ENCODE results near the gene PRR35. TPM values are rescaled to one million over a fixed set of nuclear protein-coding genes. Genes with fewer than 3 reads are reported as not detected.

PRR35 gene
- total RNA-seq, 1 donor, result under 0.01 TPM

DNA sequence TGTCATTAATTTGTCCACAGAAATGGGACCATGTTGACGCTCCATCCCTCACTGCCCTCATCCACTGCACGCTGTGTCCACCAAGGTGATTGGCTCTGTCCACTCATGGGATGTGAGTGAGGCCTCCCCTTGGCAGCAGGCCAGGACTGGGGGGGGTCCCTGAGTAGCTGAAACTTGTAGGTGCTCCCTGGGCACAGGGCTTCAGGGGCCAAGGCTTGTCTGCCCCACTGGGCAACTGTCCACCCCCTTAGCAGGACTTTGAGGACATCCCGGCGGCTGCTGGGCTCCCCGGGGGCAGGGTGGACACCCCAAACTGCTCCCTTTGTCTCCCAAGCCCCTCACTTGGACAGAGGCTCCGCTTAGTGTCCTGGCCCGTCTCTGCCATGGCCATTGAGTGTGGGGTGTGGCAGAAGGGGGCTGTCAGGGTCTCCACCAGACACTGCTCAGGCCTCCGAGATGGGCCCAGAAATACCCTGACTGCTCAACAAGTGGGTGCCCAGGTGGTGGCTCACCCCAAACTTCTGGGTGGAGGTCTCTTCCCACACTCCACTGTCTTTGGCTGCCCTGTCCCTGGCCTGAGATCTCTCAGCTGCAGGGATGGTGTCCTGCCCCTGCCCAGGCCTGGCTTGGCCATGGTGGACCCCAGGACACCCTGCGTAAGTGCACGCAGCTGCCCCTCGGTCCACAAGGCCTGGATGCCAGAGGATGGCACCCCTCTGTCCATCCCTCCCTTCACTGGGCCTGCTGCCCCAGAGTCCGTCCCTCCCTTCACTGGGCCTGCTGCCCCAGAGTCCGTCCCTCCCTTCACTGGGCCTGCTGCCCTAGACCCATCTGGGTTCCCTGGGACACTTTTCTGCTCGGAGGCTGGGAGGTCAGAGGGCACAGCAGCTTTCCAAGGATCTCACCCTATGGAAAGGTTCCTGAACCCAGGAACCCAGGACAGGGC is 26.7 kb downstream of the PRR35 start:
- Histone ChIP-seq H3K79me2 (ENCODE audit: insufficient read depth, low read length) (peaks cover 33% of the 10 kb centered on the region), H3K27ac (ENCODE audit: low read depth, low read length) (peak overlapping the region; percentile 88), H4K20me1 (ENCODE audit: insufficient read depth, low read length) (peaks cover 24% of the 10 kb centered on the region), H3K36me3 (ENCODE audit: insufficient read depth, low read length) (no peaks in the 10 kb centered on the region), H2AFZ (ENCODE audit: low read length) (no peak overlapping the region), H3K4me2 (ENCODE audit: insufficient read depth, low read length) (peak overlapping the region; percentile 90), H3K4me3 (ENCODE audit: insufficient read depth, low read length) (no peak overlapping the region), H3K9me3 (ENCODE audit: low read depth, low read length) (no peaks in the 10 kb centered on the region), H3K4me1 (ENCODE audit: insufficient read depth, low read length) (peaks cover 37% of the 10 kb centered on the region), H3K27me3 (ENCODE audit: insufficient read depth, low read length) (no peaks in the 10 kb centered on the region)
- TF ChIP-seq, protein P1, sequence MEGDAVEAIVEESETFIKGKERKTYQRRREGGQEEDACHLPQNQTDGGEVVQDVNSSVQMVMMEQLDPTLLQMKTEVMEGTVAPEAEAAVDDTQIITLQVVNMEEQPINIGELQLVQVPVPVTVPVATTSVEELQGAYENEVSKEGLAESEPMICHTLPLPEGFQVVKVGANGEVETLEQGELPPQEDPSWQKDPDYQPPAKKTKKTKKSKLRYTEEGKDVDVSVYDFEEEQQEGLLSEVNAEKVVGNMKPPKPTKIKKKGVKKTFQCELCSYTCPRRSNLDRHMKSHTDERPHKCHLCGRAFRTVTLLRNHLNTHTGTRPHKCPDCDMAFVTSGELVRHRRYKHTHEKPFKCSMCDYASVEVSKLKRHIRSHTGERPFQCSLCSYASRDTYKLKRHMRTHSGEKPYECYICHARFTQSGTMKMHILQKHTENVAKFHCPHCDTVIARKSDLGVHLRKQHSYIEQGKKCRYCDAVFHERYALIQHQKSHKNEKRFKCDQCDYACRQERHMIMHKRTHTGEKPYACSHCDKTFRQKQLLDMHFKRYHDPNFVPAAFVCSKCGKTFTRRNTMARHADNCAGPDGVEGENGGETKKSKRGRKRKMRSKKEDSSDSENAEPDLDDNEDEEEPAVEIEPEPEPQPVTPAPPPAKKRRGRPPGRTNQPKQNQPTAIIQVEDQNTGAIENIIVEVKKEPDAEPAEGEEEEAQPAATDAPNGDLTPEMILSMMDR (IDR thresholded peaks at IDR 0.05; ENCODE audit: extremely low read depth, low read depth, low read length), result no peak
- DNase-seq (ENCODE audit: insufficient read length, low spot score, missing footprints), result peak; percentile 85

DNA sequence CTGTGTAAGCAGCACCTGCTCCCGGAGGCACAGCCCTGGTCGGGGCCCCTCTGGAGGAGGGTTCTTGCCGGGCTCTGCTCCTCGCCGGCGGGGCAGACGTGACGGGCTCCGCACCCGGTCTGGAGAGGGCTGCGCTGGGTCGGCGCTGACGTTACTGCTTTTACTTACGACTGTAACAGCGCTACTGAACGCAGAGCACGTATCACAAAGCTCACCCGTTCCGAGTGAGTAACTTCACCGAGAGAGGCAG is 28.4 kb downstream of the PRR35 start:
- no peak for DNase-seq (ENCODE audit: insufficient read length, low spot score, missing footprints)
- Histone ChIP-seq H3K4me2 (ENCODE audit: insufficient read depth, low read length) (peak overlapping the region; percentile 90), H3K36me3 (ENCODE audit: insufficient read depth, low read length) (no peaks in the 10 kb centered on the region), H3K4me1 (ENCODE audit: insufficient read depth, low read length) (peaks cover 37% of the 10 kb centered on the region), H3K4me3 (ENCODE audit: insufficient read depth, low read length) (peak overlapping the region; percentile 97), H3K27ac (ENCODE audit: low read depth, low read length) (peak overlapping the region; percentile 88), H4K20me1 (ENCODE audit: insufficient read depth, low read length) (peaks cover 37% of the 10 kb centered on the region), H3K27me3 (ENCODE audit: insufficient read depth, low read length) (no peaks in the 10 kb centered on the region), H3K79me2 (ENCODE audit: insufficient read depth, low read length) (peaks cover 50% of the 10 kb centered on the region), H3K9me3 (ENCODE audit: low read depth, low read length) (no peaks in the 10 kb centered on the region), H2AFZ (ENCODE audit: low read length) (no peak overlapping the region)
- TF ChIP-seq, protein P1 (IDR thresholded peaks at IDR 0.05; ENCODE audit: extremely low read depth, low read depth, low read length), result no peak

DNA sequence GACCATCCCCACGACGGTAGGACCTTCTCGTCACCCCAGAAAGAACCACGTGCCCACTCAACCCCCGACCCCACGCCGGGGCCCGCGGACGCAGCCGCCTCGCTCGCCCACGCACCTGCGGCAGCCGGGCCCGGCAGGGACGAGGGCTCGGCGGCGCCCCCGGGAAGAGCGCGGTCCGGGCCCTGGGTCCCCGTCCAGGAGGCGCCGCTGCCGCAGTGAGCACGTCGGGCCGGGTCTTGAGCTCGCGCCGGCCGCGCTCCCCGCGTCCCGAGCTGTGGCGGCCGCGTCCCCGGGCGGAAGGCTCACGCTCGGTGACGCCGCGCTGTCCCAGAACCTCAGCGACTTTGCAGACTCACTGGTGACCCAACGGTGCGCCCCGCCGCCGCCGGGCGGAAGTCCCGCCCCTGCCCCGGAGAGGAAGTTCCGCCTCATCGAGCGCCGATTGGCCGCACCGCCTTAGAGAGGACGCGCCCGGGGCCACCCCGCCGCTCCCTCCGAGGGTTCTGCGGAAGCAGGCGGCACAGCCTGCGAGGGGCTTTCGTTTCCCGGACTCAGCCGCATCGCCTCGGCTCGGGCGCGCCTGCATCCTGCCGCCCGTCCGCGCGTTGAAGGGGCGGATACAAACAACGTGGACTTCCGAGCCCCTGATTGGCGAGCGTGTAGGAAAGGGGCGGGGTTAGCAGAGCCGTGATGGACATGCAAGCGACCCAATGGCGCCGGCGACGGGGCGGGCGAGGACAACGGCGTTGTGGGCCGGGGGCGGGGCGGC is 28.9 kb downstream of the PRR35 start:
- no peaks in the 10 kb centered on the region for H3K9me3 ChIP-seq (ENCODE audit: low read depth, low read length)
- no peaks in the 10 kb centered on the region for H3K27me3 ChIP-seq (ENCODE audit: insufficient read depth, low read length)
- peak overlapping the region; percentile 88 for H3K27ac ChIP-seq (ENCODE audit: low read depth, low read length)
- peak; percentile 100 for DNase-seq (ENCODE audit: insufficient read length, low spot score, missing footprints)
- peaks cover 55% of the 10 kb centered on the region for H3K79me2 ChIP-seq (ENCODE audit: insufficient read depth, low read length)
- H3K4me2 ChIP-seq (ENCODE audit: insufficient read depth, low read length), result peak overlapping the region; percentile 90
- peaks cover 42% of the 10 kb centered on the region for H4K20me1 ChIP-seq (ENCODE audit: insufficient read depth, low read length)
- peaks cover 37% of the 10 kb centered on the region for H3K4me1 ChIP-seq (ENCODE audit: insufficient read depth, low read length)
- TF ChIP-seq, protein P1 (IDR thresholded peaks at IDR 0.05; ENCODE audit: extremely low read depth, low read depth, low read length), result no peak
- H3K36me3 ChIP-seq (ENCODE audit: insufficient read depth, low read length), result no peaks in the 10 kb centered on the region
- H2AFZ ChIP-seq (ENCODE audit: low read length), result peak overlapping the region; percentile 79
- peak overlapping the region; percentile 97 for H3K4me3 ChIP-seq (ENCODE audit: insufficient read depth, low read length)

Data from osteoblast (primary cell).